Astrocyte of the cerebellum (primary cell): ENCODE results near the gene ITPR2.
A peak's percentile ranks its signal among the peaks of the same experiment; 100 is the strongest.

Source experiments
- DNase-seq: peaks from one replicate; pipeline ENCODE4 v3.0.0-alpha.2; 2011; ENCODE audit warnings: low read depth
- H3K4me3 ChIP-seq: 2 replicates; pipeline ENCODE4 v1.5.1; 2011; ENCODE audit warnings: mild to moderate bottlenecking, low read depth, low read length, moderate library complexity
- in situ Hi-C: cut with HindIII; loops from 2 replicates; pipeline ENCODE4 v1.10.0; 2017; ENCODE audit warnings: low sequenced_read_pairs
- TF ChIP-seq, protein P1 (sequence below): IDR thresholded peaks from 2 replicates; pipeline ENCODE4 v1.5.1; 2012; ENCODE audit warnings: low read length, low read depth, moderate library complexity, mild to moderate bottlenecking; ENCODE audit errors: missing control alignments

The ITPR2 gene

DNA sequence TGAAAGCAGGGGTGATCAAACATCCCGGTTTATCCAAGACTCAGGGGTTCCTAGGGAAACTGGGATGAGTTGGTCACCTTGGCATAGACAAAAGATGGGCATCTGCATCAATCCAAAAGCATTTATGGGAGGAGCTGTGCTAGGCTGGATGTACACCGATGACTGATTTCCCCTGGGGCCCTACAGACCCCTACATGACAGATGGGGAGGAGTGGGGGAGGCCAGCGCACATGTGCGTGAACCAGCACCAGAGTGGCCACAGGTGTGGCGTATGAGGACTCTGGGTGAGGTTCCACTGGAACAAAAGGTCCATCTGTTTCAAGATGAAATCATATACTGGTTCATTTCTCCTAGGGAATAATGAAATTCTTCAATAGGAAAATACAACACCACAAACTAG is 210.4 kb downstream of the ITPR2 start:
- DNase-seq, result no peak
- no peak overlapping the region for H3K4me3 ChIP-seq
- TF ChIP-seq, protein P1, sequence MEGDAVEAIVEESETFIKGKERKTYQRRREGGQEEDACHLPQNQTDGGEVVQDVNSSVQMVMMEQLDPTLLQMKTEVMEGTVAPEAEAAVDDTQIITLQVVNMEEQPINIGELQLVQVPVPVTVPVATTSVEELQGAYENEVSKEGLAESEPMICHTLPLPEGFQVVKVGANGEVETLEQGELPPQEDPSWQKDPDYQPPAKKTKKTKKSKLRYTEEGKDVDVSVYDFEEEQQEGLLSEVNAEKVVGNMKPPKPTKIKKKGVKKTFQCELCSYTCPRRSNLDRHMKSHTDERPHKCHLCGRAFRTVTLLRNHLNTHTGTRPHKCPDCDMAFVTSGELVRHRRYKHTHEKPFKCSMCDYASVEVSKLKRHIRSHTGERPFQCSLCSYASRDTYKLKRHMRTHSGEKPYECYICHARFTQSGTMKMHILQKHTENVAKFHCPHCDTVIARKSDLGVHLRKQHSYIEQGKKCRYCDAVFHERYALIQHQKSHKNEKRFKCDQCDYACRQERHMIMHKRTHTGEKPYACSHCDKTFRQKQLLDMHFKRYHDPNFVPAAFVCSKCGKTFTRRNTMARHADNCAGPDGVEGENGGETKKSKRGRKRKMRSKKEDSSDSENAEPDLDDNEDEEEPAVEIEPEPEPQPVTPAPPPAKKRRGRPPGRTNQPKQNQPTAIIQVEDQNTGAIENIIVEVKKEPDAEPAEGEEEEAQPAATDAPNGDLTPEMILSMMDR, result no peak
- in situ Hi-C loops, result no loop called here

GRCh38 chr12:26621932-26622331 is 211.1 kb downstream of the ITPR2 start:
- in situ Hi-C loops, result no loop called here
- TF ChIP-seq, protein P1, result no peak

GRCh38 chr12:26620907-26621306 is 212.1 kb downstream of the ITPR2 start:
- no peak overlapping the region for H3K4me3 ChIP-seq
- DNase-seq, result no peak
- TF ChIP-seq, protein P1, result no peak
- in situ Hi-C loops, result no loop called here

More at GRCh38 chr12:26621932-26622331, 211.1 kb downstream of the ITPR2 start:
- no peak for DNase-seq
- H3K4me3 ChIP-seq, result no peak overlapping the region

DNA sequence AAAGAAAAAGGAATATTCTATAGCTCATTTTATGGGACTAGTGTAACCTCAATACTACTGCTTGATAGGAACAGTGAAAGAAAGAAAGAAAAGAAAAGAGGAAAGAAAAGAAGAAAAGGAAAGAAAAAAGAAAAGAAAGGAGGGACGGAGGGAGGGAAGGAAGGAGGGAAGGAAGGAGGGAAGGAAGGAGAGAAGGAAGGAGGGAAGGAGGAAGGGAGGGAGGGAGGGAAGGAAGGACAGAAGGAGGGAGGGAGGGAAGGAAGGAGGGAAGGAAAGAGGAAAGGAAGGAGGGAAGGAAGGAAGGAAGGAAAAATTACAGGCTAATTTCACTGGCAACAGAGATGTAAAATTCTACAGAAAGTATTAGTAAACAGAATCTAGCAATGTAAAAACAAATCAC is 215.5 kb downstream of the ITPR2 start:
- TF ChIP-seq, protein P1, result no peak

DNA sequence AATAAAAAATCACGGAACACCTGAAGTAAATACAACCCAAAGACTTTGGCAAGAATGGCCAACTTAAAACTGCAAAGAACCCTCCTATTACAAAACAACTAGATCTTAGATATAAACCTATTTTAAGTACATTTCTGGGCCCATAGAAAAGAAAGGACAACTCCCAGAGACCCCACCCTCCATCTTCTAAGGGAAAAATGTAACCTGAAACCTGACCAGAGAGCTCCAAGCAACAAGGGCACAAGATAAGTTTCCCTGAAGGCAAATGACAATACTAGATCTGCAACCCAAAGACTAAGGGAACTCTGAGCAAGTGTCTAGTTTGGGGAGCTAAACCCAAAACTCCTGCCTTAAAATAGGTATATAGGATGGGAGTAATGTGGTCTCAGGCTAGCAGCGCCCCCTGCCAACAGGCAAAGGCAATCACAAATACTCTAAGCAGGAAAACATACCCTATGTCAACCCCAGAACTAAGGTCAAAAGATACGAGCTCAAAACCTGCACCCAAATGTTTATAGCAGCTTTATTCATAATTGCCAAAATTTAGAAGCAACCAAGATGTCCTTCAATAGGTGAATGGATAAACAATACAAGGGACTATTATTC is 218.9 kb downstream of the ITPR2 start:
- TF ChIP-seq, protein P1, result peak; percentile 52
- no peak for DNase-seq
- in situ Hi-C loops, result no loop called here
- no peak overlapping the region for H3K4me3 ChIP-seq

More for the DNA sequence above, 215.5 kb downstream of the ITPR2 start:
- no peak overlapping the region for H3K4me3 ChIP-seq
- in situ Hi-C loops, result no loop called here
- DNase-seq, result no peak

DNA sequence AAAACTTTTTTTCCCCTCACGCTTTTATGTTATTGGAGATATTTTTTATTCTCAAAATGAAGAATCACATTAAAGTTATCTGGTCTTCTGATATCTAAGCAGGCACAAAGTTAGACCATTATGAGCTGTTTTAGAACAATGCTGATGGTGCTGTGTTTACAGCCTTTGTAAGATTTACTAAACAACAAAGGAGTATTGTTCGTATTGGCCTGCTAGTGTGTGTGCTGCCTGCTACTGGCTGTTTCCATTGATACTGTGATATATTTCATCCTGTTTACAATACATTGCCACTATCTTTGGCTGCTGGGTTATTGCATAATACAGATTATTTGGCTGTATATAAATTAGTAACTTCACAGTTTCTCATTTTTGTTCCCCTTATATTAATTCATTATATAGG is 220.8 kb downstream of the ITPR2 start:
- TF ChIP-seq, protein P1, result no peak
- H3K4me3 ChIP-seq, result no peak overlapping the region
- in situ Hi-C loops, result no loop called here
- DNase-seq, result no peak
